Suppressor macrophage treated with lipopolysaccharide for 1 hour (primary cell): ENCODE measurements around the gene APBB3.
A peak's percentile ranks its signal among the peaks of the same experiment; 100 is the strongest.
"Not testable (repeated sequence)": the region's sequence is repeated elsewhere in the genome, so short reads cannot be mapped to it uniquely, and the experiment has no call there.

Source experiments
- DNase-seq, 3 donors: peaks; one replicate each; pipeline ENCODE4 v3.0.0-alpha.2; 2020 to 2022

APBB3 gene

DNA sequence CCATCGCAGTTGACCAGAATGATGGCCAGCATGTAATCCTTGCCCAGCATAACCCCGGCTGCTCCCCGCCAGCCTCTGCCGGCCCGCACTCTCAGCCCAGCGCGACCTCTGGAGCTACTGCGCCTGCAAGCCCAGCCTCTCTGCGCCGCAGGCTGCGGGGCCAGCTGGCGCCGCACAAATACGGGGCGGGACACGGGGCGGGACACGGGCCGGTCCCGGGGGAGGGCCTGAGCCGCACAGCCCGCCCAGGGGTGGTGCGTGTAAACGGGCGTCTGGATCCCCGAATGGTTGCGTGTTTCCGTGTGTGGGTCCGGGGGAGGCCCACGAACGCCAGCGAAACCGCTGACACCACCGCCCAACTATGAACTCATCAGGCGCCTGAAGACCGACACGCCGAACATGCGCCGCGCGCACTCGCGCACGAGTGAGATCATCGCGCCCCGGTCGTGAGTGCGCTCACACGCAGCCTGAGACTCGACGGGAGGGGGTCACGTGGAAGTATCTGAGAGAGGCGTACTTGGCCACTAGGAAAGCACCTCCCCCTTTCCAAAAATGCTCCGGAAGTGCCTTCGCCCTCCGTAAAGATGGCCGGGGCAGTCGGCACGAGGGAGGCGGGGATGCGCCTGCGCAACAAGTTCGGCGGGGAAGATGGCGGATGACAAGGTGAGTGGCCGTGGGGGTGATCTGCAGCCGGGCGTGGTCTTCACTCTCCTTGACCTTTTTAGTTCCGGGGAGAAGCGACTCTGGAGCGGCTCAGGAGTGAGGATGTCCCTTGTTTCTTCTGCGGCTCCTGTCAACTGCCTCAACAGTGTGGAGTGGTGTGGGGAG lies at the start of gene APBB3, which contains the start of gene SLC35A4:
Gene APBB3, minus strand, starts transcription at position 403 of the 828 bp plus-strand sequence. Its CDS starts 353 bp downstream, at position 50.
Gene SLC35A4, plus strand, starts transcription at position 633 of the 828 bp plus-strand sequence. CDS start 2,342 bp downstream, outside the sequence.
- peak; percentile 98 to 99 (median 99) for DNase-seq

DNA sequence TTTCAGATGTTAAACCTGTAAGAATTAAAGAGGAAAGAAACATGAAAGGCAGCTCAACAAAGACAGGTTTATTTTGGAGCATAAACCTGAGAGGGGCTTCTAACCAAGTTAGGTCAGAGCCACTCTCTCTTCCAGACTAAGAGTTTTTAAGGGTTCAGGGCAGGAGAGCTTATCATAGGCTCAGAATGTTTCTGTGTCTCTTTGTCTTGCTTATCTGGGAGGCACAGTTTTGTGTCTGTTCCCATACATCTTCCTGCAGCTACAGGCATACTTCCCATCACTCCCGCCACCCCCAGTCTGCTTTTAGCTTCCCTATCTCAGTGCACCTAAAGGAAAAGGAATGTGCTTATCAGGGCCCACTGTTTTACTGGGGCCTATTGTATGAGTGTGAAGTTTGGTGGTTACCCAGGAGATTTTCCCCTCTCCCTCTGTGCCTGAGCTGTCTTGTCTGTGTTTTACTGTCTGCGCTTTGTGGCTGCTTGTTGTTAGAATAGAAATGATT lies 46.7 kb upstream of the APBB3 start:
- peak in 1 of 3 donors; percentile 48 for DNase-seq

- peak; percentile 78 to 83 (median 78) for DNase-seq
Observed at GRCh38 chr5:140609126-140609525, 44.7 kb upstream of the APBB3 start.

GRCh38 chr5:140608722-140609121 lies 44.3 kb upstream of the APBB3 start:
- DNase-seq, result no peak

- DNase-seq, result peak in 2 of 3 donors; percentile 59 to 60
Observed at GRCh38 chr5:140607031-140607430, 42.6 kb upstream of the APBB3 start.

DNA sequence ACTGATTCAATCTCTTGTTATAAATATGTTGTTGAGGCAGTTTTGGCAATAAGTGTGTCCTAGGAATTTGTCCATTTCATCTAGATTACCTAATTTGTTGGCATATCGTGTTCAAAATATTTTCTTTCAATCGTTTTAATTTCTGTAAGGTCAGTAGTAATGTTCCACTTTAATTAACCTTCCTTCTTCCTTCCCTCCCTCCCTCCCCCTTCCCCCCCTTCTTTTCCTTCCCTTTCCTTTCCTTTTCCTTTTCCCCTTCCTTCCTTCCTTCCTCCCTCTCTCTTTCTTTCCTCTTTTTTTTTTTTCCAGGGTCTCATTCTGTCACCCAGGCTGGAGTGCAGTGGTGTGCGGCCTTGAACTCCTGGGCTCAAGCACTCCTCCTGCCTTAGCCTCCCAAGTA lies 41.5 kb upstream of the APBB3 start:
- no peak for DNase-seq

DNA sequence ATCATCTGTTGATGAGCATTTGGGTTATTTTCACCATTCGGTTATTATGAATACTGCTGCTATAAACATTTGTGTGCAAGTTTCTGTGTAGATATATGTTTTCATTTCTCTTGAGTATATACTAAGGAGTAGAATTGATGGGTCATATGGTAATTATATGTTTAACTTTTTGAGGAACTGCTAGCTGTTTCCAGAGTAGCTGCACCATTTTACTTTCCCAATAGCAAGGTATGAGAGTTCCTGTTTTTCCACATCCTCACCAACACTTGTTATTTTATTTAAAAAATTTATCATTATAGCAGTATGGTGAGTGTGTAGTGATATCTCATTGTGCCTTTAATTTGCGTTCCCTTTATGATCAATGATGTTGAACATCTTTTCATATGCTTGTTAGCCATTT lies 39.3 kb upstream of the APBB3 start:
- no peak for DNase-seq

GRCh38 chr5:140603446-140603698 lies 39.0 kb upstream of the APBB3 start:
- not testable (repeated sequence) for DNase-seq

- peak; percentile 69 to 85 (median 73) for DNase-seq
Observed at GRCh38 chr5:140602147-140602546, 37.7 kb upstream of the APBB3 start.

DNA sequence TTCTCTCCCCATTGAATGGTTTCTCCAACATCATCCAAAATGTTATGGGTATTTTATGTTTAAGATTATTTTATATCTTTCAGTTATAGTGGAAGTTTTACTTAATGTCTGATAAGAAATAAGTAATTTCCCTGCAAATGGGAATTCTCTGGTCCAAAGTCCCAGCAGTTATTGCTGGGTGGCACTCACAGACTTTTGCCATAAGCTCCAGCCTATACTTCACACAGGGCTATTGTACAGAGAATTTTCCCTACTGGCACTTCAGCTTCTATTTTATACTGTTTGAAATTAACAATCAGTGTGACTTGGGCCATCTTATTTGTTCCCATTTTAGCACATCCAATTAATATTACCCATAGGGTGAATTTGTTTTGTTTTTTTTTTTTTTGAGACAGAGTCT lies 35.7 kb upstream of the APBB3 start:
- DNase-seq, result no peak

- no peak for DNase-seq
Observed at GRCh38 chr5:140598836-140599235, 34.4 kb upstream of the APBB3 start.

GRCh38 chr5:140596321-140596741 lies 31.9 kb upstream of the APBB3 start:
- peak in 1 of 3 donors; percentile 39 for DNase-seq

GRCh38 chr5:140595538-140596300 lies 31.3 kb upstream of the APBB3 start:
- DNase-seq, result peak; percentile 89 to 95 (median 93)

GRCh38 chr5:140594169-140594568 lies 29.8 kb upstream of the APBB3 start:
- no peak for DNase-seq

DNA sequence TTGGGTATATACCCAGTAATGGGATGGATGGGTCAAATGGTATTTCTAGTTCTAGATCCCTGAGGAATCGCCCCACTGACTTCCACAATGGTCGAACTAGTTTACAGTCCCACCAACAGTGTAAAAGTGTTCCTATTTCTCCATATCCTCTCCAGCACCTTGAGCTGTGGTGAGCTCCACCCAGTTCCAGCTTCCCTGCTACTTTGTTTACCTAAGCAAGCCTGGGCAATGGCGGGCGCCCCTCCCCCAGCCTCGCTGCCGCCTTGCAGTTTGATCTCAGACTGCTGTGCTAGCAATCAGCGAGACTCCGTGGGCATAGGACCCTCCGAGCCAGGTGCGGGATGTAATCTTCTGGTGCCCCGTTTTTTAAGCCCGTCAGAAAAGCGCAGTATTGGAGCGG lies 28.7 kb upstream of the APBB3 start:
- DNase-seq, result not testable (repeated sequence)

DNA sequence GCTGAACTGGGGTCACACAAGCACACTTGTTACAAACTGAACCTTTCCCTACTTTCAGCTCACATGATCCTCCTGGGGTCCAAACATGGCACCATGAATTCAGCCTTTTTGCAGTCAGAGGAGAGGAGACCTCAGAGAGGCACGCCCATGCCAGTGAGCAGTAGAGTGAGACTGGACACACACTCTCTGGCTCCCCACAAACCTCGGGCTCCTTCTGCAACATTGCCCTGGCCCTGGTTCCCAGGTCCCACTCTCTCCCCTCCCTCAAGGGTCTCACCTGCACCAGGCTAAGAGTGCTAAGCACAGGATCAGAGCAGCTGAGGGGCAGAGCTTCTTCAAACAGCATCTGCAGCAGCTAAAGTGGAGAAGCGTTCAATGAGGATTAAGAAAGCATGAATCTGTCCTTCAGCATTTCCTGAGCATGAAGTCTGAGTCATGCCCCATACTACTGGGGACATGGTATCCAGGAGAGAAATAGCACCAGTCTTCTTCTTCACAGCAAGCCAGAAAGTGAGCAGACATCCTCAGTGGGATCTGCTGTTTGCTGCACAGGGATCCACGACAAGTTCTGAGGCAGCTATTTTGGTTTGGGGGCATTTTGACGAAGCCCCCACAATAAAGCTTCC lies 27.5 kb upstream of the APBB3 start:
- peak; percentile 64 to 82 (median 79) for DNase-seq

GRCh38 chr5:140590861-140591260 lies 26.5 kb upstream of the APBB3 start:
- no peak for DNase-seq

DNA sequence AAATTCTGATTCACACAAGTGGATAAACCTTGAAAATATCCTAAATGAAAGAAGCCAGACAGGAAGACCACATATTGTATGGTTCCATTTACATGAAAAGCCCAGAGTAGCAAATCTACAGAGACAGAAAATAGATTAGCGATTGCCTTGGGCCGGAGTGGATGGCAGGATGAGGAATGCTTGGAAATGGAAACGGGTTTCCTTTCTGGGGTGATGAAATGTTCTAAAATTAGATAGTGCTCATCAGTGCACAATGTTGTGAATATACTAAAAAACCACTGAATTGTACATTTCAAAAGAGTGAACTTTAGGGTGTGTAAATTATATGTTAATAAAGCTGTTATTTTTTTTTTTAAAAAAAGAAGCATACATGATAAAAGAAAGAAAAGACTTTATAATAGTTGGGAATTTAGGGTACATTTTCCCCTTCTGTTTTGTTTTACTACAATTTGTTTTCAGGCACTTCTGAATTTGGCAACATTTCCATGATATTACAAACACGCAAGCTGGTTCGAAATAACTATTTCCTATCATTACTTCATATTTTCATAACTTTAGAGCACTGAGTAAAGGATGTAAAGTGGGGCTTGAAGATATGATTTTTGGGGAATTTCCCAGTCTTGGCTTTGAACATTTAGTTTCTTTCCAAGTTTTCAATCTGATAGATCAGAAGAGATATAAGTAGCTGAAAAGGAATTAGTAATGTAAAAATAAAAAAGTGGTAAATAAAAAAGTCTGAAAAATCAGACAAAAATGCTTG lies 24.1 kb upstream of the APBB3 start:
- DNase-seq, result peak; percentile 59 to 92 (median 84)

- DNase-seq, result no peak
Observed at GRCh38 chr5:140587495-140587894, 23.1 kb upstream of the APBB3 start.

DNA sequence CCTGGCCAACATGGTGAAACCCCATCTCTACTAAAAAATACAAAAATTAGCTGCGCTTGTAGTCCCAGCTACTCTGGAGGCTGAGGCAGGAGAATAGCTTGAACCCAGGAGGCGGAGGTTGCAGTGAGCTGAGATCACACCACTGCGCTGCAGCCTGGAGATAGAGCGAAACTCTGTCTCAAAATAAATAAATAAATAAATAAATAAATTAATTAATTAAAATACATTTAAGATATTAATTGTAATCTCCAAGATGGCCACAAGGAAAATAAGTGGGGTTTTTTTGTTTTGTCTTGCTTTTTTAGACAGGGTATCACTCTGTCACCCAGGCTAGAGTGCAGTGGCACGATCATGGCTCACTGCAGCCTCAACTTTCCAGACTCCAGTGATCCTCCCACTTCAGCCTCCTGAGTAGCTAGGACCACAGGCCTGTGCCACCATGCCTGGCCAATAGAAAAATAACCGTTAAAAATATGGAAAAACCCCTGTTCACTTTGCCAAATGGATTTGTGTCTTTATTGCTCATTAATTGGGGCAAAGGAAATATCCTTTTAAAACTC lies 14.9 kb upstream of the APBB3 start:
- DNase-seq, result not testable (repeated sequence)

- peak; percentile 37 to 53 (median 50) for DNase-seq
Observed at GRCh38 chr5:140576776-140577201, 12.4 kb upstream of the APBB3 start.

- peak; percentile 89 to 92 (median 91) for DNase-seq
Observed at GRCh38 chr5:140575309-140575708, 10.9 kb upstream of the APBB3 start.
